Measurements from ENCODE around the gene FZR1. TPM values are rescaled to one million over a fixed set of nuclear protein-coding genes. Genes with fewer than 3 reads are reported as not detected.

FZR1 gene
- total and polyA plus RNA-seq, 9 of the 15 experiments (the other 6 are each of a cell fraction or from before 2014, with no cell fraction given) = 0.18 to 48.0 (median 22.2) TPM

DNA sequence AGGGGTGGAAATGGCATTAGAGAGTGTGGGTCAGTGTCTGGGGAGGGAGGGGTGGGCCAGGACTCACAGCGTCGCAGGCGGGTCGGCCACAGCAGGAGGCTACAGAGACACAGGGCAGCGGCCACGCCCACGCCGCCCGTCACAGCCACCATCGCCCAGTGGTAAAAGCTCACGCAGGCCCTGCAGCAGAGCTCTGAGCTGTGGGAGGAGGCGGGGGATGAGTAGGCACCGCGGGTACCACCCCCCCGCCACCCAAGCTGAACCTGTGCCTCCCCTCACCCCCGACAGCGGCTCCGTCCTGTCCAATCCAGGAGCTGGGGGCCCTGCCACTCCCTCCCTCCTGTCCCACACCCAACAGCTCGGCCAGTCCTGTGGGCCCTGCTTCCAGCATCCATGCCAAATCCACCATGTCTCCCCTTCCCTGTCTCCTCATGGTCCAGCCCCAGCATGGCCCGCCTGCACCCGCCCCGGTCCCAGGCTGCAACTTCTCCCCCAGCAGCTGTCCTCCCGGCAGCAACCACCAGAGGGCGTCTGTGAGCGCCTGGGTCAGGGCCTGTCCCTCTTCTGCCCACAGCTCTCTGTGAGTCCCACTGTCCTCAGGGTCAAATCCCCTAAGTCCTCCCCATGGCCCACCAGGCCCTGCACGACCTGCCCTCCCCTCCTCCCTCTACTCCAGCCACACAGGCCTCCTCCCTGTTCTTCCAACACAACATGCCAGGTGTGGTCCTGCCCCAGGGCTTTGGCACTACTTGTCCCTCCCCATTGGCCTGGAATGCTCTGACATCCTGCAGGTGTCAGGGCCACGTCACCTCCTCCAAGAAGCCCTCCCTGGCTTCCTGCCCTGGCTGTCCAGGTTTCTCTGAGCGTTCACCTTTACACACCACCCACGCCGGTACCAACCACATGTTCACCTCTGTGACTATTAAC lies 38.9 kb downstream of the FZR1 start (continued):
- TF ChIP-seq YY1 (IDR thresholded peaks at IDR 0.05; ENCODE audit: borderline replicate concordance in 1 of 3, control insufficient read depth in 1 of 3, extremely low read depth in 1 of 3, insufficient read depth in 3 of 3, insufficient read length in 1 of 3, insufficient replicate concordance in 2 of 3, low read depth in 1 of 3, low read length in 2 of 3) = peak in 1 of 3 experiments; percentile 20
- TF ChIP-seq RAD51 (IDR thresholded peaks at IDR 0.05; ENCODE audit: borderline replicate concordance, low read depth) = no peak
- no peak for TF ChIP-seq KDM4B (IDR thresholded peaks at IDR 0.05; ENCODE audit: borderline replicate concordance in 2 of 2, low read depth in 1 of 2)
- TF ChIP-seq ILK (tag; IDR thresholded peaks at IDR 0.05; ENCODE audit: borderline replicate concordance, low read depth) = no peak
- no peak for TF ChIP-seq ZZZ3 (IDR thresholded peaks at IDR 0.05)
- TF ChIP-seq ZNF780A (CRISPR knock-in tag; IDR thresholded peaks at IDR 0.05) = no peak
- TF ChIP-seq DIDO1 (tag; IDR thresholded peaks at IDR 0.05; ENCODE audit: low read depth) = no peak
- no peak for TF ChIP-seq ZNF696 (CRISPR knock-in tag; conservative IDR thresholded peaks at IDR 0.05)
- TF ChIP-seq ZNF431 (CRISPR knock-in tag; IDR thresholded peaks at IDR 0.05) = no peak
- no peak for TF ChIP-seq ESRRB (CRISPR knock-in tag; IDR thresholded peaks at IDR 0.05; ENCODE audit: borderline replicate concordance)
- TF ChIP-seq HINFP (tag; conservative IDR thresholded peaks at IDR 0.05; ENCODE audit: low read depth) = no peak
- no peak for TF ChIP-seq STAT5B (CRISPR knock-in tag; IDR thresholded peaks at IDR 0.05)
- TF ChIP-seq DACH1 (IDR thresholded peaks at IDR 0.05; ENCODE audit: partially characterized antibody) = no peak
- TF ChIP-seq PKNOX1 (IDR thresholded peaks at IDR 0.05) = peak; percentile 53
- TF ChIP-seq, protein P1, sequence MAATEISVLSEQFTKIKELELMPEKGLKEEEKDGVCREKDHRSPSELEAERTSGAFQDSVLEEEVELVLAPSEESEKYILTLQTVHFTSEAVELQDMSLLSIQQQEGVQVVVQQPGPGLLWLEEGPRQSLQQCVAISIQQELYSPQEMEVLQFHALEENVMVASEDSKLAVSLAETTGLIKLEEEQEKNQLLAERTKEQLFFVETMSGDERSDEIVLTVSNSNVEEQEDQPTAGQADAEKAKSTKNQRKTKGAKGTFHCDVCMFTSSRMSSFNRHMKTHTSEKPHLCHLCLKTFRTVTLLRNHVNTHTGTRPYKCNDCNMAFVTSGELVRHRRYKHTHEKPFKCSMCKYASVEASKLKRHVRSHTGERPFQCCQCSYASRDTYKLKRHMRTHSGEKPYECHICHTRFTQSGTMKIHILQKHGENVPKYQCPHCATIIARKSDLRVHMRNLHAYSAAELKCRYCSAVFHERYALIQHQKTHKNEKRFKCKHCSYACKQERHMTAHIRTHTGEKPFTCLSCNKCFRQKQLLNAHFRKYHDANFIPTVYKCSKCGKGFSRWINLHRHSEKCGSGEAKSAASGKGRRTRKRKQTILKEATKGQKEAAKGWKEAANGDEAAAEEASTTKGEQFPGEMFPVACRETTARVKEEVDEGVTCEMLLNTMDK (IDR thresholded peaks at IDR 0.05; ENCODE audit: borderline replicate concordance, insufficient read depth, low read depth, low read length, poor library complexity, severe bottlenecking) = peak; percentile 74
- TF ChIP-seq RHOXF2B (CRISPR knock-in tag; conservative IDR thresholded peaks at IDR 0.05) = no peak
- no peak for TF ChIP-seq ZNF232 (CRISPR knock-in tag; IDR thresholded peaks at IDR 0.05)
- no peak for TF ChIP-seq ZNF584 (CRISPR knock-in tag; IDR thresholded peaks at IDR 0.05; ENCODE audit: low read depth)
- no peak for TF ChIP-seq TRIM28 (IDR thresholded peaks at IDR 0.05)
- TF ChIP-seq KAT2B (IDR thresholded peaks at IDR 0.05; ENCODE audit: low read depth, low read length) = no peak
- no peak for TF ChIP-seq PHTF2 (CRISPR knock-in tag; IDR thresholded peaks at IDR 0.05)
